ENCODE data around the gene TNFRSF14.

DNA sequence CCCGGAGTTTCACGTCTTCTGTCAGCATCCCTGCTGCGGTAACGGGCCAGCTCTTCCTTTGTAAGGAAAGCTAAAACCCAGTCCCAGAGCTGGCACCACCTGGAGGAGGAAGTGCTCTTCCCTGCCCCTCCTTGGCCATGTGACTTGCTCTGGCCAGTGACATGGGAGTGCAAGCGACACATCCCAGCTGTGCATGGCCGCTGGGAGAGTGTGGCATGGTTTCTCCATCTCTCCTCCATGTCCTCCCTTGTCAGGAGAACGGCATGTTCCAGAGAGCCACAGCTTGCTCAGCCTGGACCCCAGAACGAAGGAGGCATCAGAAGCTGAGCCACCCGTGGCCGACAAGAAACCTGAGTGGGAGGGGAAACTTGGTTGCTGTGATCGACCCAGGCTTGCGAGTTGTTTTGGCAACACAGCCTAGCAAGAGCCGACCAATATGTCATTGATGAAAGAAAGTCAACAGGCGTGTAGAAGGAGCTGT is 27.7 kb downstream of the TNFRSF14 start:
- no peak for TF ChIP-seq SNAI2 (CRISPR knock-in tag; IDR thresholded peaks at IDR 0.05)
- TF ChIP-seq OSR1 (CRISPR knock-in tag; IDR thresholded peaks at IDR 0.05): no peak
- TF ChIP-seq, protein P1, sequence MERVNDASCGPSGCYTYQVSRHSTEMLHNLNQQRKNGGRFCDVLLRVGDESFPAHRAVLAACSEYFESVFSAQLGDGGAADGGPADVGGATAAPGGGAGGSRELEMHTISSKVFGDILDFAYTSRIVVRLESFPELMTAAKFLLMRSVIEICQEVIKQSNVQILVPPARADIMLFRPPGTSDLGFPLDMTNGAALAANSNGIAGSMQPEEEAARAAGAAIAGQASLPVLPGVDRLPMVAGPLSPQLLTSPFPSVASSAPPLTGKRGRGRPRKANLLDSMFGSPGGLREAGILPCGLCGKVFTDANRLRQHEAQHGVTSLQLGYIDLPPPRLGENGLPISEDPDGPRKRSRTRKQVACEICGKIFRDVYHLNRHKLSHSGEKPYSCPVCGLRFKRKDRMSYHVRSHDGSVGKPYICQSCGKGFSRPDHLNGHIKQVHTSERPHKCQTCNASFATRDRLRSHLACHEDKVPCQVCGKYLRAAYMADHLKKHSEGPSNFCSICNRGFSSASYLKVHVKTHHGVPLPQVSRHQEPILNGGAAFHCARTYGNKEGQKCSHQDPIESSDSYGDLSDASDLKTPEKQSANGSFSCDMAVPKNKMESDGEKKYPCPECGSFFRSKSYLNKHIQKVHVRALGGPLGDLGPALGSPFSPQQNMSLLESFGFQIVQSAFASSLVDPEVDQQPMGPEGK (CRISPR knock-in tag; IDR thresholded peaks at IDR 0.05; ENCODE audit: borderline replicate concordance): no peak
- no peak for TF ChIP-seq PPARA (CRISPR knock-in tag; IDR thresholded peaks at IDR 0.05; ENCODE audit: borderline replicate concordance)
- TF ChIP-seq TCF4 (CRISPR knock-in tag; IDR thresholded peaks at IDR 0.05; ENCODE audit: borderline replicate concordance): no peak
- TF ChIP-seq ARNTL (CRISPR knock-in tag; IDR thresholded peaks at IDR 0.05; ENCODE audit: borderline replicate concordance, low read depth): no peak
- TF ChIP-seq RARB (CRISPR knock-in tag; IDR thresholded peaks at IDR 0.05): no peak
- no peak for TF ChIP-seq ZNF70 (CRISPR knock-in tag; IDR thresholded peaks at IDR 0.05)
- TF ChIP-seq TOX (CRISPR knock-in tag; IDR thresholded peaks at IDR 0.05; ENCODE audit: borderline replicate concordance): no peak
- TF ChIP-seq, protein P2, sequence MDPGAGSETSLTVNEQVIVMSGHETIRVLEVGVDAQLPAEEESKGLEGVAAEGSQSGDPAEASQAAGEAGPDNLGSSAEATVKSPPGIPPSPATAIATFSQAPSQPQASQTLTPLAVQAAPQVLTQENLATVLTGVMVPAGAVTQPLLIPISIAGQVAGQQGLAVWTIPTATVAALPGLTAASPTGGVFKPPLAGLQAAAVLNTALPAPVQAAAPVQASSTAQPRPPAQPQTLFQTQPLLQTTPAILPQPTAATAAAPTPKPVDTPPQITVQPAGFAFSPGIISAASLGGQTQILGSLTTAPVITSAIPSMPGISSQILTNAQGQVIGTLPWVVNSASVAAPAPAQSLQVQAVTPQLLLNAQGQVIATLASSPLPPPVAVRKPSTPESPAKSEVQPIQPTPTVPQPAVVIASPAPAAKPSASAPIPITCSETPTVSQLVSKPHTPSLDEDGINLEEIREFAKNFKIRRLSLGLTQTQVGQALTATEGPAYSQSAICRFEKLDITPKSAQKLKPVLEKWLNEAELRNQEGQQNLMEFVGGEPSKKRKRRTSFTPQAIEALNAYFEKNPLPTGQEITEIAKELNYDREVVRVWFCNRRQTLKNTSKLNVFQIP (CRISPR knock-in tag; IDR thresholded peaks at IDR 0.05; ENCODE audit: borderline replicate concordance, low read depth): no peak
- no peak for TF ChIP-seq ZFP3 (CRISPR knock-in tag; IDR thresholded peaks at IDR 0.05)
- no peak for TF ChIP-seq CSRNP3 (CRISPR knock-in tag; IDR thresholded peaks at IDR 0.05)
- TF ChIP-seq ZFP30 (CRISPR knock-in tag; IDR thresholded peaks at IDR 0.05): no peak
- TF ChIP-seq ISL1 (CRISPR knock-in tag; IDR thresholded peaks at IDR 0.05): no peak

Data from SK-N-SH treated with all-trans-retinoic acid at 6 μM for 48 hours (cell line).